Effector CD4-positive, alpha-beta T cell (primary cell): Measurements from ENCODE around the gene IREB2.

Experiments used
- DNase-seq: peaks from one replicate; pipeline ENCODE4 v3.0.0-alpha.2; 2020

Gene IREB2

GRCh38 chr15:78437107-78437761 is 782 bp upstream of the IREB2 start:
- DNase-seq, result no peak

DNA sequence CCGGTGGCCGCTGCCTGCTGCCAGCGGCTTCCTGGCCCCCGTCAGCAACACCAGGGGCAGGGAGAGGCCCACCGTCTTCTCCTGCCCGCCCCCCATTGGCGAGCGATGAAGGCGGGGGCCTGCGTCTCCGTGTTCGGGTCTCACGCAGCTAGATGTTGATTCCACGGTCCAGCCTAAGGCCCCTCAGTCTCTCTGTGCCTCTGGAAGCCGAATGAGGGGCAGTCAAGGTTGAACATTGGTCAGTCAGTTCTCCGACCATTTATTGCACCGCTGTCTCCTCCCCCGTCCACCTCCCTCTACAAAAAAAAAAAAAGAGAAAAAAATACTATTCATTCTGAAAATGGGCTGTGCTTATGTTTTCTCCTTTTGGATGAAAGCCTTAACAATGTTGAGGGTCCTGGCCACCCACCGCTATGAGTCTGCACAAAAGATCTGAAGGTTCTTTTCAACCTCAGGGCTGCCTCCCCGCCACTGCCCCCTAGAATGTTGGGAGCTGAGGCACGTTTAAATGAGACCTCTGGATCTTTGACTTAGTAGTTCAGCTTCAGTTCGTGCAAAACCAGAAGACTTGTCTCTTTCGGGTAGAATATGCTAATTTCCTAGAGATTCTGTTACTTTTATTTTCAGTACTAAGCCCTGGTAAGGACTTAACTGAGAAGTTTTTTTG is 736 bp downstream of the IREB2 start:
- no peak for DNase-seq

DNA sequence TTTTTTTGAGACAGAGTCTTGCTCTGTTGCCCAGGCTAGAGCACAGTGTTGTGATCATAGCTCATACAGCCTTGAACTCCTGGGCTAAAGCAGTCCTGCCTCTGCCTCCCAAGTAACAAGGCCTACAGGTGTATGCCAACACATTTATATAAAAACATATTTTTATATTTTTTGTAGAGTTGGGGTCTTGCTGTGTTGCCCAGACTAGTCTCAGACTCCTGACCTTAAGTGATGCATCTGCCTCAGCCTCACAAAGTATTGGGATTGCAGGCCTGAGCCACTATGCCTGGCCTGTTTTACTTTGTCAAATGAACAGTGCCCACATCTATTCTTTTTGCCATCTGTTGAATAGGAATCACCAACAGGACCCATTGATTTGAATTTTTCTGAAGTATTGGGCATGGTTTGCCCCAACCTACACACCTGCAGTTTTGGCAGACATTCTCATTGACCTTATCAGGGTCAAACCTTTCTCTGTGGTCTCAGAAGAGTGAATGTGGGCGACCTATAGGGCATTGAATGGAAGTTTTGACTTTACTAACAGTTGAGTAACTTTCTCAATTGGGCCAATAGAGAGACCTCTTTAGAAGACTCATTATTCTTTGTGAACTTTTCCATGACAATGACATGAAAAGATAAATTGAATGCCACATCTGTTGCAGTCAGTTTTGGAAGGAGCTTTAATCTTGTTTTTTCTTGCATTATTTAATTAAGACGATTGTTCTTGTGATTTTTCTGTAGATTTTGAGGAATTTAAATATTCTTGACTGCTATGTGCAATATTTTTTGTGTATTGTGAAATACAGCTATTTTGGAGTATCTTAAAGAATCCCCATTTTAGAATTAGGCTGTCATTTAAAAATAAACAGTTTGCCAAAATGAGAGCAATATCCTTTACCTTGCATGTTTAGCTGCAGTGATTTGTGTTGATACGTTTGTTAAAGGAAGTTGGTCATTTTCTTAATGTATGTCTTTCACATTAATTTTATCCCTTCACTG is 2.7 kb downstream of the IREB2 start:
- no peak for DNase-seq

- no peak for DNase-seq
Measured at GRCh38 chr15:78444255-78444654, 6.2 kb downstream of the IREB2 start.

- DNase-seq, result no peak
Measured at GRCh38 chr15:78445875-78446274, 7.9 kb downstream of the IREB2 start.

DNA sequence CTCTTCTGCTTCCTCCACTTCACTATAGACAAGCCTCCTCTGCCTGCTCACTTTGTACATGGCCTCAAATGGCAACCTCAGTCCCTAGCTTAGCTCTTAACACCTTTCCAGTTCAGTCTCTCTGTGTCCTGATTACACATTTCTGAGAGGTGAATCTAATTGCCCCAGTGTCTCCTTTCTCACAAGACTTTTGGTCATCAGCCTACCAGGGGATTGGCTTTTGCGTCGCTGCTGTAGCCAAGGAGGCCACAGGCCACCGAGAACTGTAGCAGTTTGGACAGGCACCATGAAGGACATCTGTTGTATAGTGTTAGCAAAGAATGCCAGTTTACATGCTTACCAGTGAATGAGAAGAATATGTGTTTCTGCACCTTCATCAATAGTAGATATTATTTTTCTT is 8.5 kb downstream of the IREB2 start:
- no peak for DNase-seq

DNA sequence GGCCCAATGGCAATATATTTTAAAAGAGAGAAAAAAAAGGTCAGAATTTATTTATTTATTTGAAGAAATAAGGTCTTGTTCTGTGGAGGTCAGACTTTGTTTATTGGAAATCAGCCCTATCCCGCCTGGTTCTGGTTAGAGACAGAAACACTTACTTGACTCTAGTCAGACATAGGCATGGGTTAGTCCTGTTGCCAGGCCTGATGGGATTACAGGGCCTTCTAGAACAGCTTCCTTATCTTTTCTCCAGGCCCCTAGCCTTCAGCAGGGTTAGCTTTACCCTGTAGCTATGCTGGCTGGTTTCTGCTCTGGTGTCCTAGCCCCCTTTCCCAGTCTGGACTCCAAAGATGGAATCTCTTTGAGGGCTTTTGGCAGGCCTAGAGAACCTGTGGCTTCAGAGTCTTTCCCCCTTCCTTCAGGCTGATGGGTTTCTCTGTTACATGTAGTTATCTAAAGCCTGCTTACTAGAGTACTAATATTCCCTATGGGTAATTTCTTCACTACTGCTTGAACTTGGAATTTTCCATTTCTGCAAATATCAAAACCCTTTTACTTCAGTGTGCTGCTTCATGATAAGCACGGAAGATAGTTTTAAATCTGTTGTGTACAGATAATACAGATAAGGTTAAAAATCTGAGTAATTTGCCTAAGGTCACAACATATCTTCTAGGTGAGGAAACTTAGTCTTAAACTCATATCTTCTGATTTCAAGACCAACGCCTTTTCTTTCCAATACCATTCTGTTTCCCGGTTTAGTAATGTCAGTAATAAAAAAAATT is 10.6 kb downstream of the IREB2 start:
- DNase-seq, result no peak

DNA sequence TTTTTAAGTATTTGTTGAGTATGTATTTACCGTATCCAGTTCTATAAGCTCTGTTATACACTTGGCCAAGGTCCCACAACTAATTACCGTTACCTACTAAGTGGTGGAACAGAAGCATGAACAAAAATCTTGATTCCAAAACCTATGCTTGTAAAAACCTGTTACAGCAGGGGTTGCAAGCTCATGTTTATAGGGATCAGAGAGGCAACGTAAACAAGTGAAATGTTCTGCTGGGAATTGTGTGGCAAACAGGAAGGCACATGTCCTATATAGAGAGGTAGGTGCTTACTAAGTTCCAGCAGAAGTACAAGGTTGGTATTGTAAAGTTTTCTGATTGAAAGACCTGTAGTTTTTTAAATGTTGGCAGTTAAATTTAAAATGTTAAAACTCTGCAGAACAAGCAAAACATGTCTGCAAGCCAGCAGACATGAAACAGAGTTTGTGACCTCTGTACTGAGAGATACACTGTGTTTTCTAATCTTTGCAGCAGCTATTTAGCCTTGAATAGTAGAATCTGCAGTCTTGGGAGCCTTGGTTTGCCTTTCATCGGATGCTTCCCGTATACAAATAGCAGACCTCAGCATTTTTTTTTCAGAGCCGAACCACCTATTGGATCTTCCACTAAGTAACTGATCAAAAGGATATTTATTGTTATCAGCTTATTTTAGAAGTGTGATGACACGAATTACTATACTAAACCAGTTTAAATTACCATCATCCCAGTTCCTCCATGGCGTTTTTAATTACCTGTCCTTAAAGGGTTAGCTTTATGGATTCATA is 11.4 kb downstream of the IREB2 start:
- DNase-seq, result no peak

DNA sequence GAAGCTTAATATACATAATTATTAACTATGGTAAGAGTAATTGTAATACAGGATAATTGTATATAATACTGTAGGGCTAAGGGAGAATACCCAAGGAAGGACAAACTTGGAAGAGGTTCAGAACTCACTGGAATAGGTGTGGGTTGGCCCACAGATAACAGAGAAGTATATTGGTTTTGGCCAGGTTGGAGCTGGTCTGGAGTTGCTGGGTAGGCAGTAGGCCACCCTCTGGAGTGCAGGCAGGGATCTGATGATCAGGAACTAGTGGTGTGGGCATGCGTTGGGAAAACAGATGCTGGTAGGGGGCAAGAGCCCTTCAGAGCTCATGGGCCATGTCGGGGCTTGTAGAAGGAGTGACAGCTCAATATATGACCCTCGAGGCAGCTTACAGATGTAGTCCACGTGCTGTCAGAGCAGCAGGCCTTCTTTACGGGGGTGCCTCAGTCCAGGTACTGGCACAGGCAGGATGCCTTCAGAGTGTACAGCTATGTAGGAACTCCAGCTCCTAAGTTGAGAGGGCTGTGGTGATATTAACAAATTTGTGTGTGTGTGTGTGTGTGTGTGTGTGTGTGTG is 12.4 kb downstream of the IREB2 start:
- no peak for DNase-seq

DNA sequence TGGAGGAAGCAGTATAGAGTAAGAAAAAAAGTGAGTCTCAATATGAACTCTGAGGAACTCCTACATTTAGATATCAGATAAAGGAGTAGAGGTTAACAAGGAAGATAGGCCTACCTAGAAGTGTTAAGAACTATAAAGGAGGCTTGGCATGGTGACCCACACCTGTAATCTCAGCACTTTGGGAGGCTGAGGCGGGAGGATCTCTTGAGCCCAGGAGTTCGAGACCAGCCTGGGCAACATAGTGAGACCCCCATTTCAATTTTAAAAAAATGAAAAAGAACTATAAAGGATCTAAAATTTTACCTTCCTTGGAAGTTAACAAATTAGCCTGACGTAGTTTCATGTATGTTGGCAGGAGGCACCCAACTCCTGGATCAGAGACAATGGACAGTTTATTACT is 14.5 kb downstream of the IREB2 start:
- no peak for DNase-seq

GRCh38 chr15:78453447-78453846 is 15.4 kb downstream of the IREB2 start:
- no peak for DNase-seq

- DNase-seq, result no peak
Measured at GRCh38 chr15:78454992-78455391, 17.0 kb downstream of the IREB2 start.

GRCh38 chr15:78455749-78456148 is 17.7 kb downstream of the IREB2 start:
- DNase-seq, result no peak

DNA sequence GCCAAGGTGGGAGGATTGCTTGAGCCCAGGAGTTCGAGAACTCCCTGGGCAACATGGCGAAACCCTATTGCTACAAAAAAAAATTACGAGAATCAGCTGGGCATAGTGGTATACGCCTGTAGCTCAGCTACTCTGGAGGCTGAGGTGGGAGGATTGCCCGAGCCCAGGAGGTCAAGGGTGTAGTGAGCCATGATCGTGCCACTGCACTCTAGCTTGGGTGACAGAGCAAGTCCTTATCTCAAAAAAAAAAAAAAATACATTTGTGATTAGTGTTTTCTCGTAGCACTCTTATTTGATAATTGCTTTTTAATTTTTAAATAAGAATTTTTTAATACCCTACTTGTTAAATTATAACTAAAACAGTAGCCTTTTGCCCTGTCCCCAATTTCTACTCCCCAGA is 18.4 kb downstream of the IREB2 start:
- DNase-seq, result no peak

- no peak for DNase-seq
Measured at GRCh38 chr15:78457101-78457500, 19.1 kb downstream of the IREB2 start.

DNA sequence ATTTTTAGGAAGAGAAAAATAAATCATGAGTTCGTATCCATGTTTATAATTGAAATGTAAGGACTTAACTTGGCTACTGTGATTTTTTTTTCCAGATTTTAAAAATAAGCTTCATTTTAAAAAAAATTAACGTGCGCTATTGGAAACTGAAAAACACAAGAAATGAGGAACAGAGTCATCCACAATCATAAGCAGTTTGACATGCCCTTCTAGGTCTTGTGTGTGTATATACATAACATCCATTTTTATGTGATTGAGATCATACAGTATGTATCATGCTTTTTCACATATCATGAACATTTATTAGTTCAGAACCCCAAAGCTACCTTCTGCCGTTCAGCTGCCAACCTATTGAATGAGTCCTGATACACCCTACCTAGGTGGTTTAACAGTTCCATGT is 22.7 kb downstream of the IREB2 start:
- DNase-seq, result no peak

DNA sequence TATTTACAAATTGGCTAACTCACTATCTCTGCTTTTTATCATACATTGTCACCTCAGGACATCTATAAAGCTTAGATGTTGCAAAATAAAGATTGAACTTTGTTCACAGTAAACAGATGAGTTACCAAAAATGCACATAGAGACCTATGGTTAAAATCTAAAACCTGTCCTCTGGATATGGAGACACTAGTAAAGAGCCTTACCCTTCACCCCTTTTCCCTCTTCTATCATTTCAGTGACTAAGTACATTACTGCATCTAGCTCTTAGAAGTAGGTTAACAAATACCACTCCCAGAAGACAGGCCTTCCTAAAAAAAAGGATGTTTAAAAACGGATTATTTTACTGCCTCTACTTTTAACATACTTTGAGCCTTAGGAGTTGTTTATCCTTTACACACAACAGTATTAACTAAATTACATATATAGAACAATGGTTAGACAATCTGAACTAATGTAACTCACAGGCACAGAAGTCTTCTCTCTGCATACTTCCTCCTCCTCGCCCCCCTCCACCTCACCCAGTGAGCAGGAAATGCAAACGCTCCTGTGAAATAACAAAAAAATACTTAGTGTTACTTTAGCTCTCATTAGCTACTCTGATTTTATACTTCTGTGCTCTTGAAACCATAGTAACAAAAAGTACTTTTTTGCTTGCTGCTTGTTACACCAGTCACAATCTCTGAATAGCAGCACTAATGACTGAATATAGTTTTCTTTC is 23.3 kb downstream of the IREB2 start:
- peak; percentile 11 for DNase-seq

DNA sequence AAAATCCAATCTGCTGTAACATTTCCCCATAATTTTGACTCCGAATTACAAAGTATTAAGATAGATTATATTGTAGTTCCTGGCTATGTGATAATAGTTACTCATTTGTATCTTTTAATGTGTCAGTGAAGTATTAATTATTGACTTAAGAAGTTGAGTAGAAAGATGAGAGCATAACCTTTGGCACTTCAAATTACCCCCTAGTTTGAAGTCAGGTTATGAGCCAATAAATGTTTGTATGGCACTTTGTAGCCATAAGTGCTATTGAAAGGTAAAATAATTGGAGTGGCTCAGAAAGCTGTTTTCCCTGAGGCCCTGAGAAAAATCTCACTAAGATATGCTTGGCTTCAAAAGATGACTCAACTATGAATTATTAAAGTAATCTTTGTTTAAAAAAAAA is 31.0 kb downstream of the IREB2 start:
- no peak for DNase-seq

GRCh38 chr15:78477295-78477694 is 39.3 kb downstream of the IREB2 start:
- DNase-seq, result no peak

DNA sequence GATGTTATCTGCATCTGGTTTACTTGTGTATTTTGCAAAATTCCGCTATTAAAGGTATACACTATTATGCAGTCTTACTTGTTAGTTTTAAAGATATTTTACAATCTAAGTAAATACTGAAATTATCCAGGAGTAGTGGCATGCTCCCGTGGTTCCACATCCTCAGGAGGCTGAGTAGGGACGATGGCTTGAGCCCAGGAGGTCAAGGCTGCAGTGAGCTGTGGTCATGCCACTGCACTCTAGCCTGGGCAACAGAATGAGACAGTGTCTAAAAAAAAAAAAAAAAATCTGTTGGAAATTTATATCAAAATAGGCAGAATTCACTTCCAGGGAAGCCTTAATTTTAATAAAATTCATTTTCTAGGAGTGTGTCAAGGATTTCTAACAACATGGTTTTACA is 41.6 kb downstream of the IREB2 start:
- no peak for DNase-seq

- no peak for DNase-seq
Measured at GRCh38 chr15:78481917-78482316, 43.9 kb downstream of the IREB2 start.
